ENCODE measurements around the gene NOS1AP. TPM values are rescaled to one million over a fixed set of nuclear protein-coding genes. Genes with fewer than 3 reads are reported as not detected.
A peak's percentile ranks its signal among the peaks of the same experiment; 100 is the strongest.

Gene NOS1AP
- total RNA-seq, 1 experiment from 2014 or later = 2.4 TPM

DNA sequence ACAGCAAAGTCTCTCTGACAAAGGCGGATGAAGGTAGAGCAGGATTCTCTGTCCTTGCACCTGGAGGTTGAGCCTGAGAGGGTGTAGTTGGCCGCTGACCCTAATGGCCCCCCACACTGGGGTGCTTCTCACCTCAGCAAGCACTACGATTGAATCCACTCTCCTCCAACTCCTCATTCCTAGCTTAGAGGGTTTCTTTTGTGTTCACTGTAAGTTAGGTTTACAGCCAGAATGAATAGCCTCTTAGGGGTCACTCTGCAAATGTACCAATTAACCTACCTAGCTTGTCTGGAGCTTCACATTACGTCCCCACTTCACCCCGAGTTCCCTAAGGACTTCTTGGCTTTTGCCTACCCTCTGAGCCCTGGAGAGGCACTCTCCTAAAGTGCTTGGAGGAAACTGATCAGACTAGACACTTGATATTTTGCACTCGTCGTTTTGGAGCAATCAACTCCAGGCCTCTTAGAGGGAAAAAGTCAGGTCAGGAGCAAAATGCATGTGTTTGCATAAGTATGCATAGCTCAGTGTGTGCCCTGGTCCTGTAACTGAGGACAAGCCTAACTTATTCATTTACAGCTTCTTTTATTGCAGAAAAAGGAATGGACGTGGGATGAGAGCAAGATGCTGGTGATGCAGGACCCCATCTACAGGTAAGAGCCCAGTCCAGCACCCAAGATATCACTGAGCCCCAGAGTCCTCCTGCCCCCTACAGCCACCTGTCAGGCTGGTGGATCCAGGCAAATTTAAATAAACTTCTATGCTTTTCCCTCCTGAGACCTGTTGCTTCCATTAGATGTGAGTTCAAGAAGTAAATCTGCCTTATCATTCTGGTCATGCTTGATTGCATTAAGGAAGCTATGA, 230.8 kb downstream of the NOS1AP start:
- CTCF ChIA-PET = interaction anchor here (0.6 to 1.5 kb wide), 6 partner anchors 8 to 319 kb away, joined by 3 to 10 read pairs (median 4); no protein-coding TSS in a partner anchor

DNA sequence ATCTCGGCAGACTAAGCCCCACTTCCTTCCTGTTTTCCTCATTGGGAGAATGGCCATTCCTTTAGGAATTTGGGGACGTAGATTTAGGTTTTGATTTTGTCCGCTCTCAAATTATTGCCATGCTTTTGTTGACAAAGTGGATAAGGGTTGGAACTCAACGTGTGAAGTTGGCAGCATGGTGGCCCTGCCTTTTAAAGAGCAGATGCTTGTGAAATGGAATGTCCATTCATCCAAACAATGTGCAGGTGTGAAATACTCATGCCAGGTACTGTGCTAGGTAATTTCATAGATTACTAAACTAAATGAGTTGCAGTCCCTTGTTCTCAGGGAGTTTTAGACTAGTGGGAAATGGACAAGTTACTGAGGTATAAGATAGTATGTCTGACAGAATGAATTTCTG, 232.2 kb downstream of the NOS1AP start:
- TF ChIP-seq, protein P1, sequence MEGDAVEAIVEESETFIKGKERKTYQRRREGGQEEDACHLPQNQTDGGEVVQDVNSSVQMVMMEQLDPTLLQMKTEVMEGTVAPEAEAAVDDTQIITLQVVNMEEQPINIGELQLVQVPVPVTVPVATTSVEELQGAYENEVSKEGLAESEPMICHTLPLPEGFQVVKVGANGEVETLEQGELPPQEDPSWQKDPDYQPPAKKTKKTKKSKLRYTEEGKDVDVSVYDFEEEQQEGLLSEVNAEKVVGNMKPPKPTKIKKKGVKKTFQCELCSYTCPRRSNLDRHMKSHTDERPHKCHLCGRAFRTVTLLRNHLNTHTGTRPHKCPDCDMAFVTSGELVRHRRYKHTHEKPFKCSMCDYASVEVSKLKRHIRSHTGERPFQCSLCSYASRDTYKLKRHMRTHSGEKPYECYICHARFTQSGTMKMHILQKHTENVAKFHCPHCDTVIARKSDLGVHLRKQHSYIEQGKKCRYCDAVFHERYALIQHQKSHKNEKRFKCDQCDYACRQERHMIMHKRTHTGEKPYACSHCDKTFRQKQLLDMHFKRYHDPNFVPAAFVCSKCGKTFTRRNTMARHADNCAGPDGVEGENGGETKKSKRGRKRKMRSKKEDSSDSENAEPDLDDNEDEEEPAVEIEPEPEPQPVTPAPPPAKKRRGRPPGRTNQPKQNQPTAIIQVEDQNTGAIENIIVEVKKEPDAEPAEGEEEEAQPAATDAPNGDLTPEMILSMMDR (IDR thresholded peaks at IDR 0.05; ENCODE audit: unreplicated experiment) = no peak
- H3K9me3 Mint-ChIP-seq (ENCODE audit: unreplicated experiment) = peaks cover 7% of the 10 kb centered on the region
- ChIA-PET CTCF (interaction anchor here (1.0 to 2.1 kb wide), 2 partner anchors 25 to 90 kb away, joined by 3 to 7 read pairs; no protein-coding TSS in a partner anchor), POLR2A (interaction anchor here (0.6 kb wide), 1 partner anchor 304 kb away, joined by 3 read pairs; no protein-coding TSS in a partner anchor)
- no peaks in the 10 kb centered on the region for H3K36me3 Mint-ChIP-seq (ENCODE audit: insufficient read depth, unreplicated experiment)
- no TSS peak for BruUV-seq (replicated peaks)
- peaks cover 30% of the 10 kb centered on the region for H3K4me1 Mint-ChIP-seq (ENCODE audit: insufficient read depth, unreplicated experiment)
- no peak overlapping the region for H3K27ac Mint-ChIP-seq (ENCODE audit: low read depth, unreplicated experiment)
- DNase-seq (ENCODE audit: unreplicated experiment) = no peak
- no peak overlapping the region for H3K4me3 Mint-ChIP-seq (ENCODE audit: unreplicated experiment)
- intact Hi-C loops (cut with micrococcal nuclease) = no loop called here
- H3K27me3 Mint-ChIP-seq (ENCODE audit: insufficient read depth, unreplicated experiment) = no peaks in the 10 kb centered on the region

More for the DNA sequence above, 230.8 kb downstream of the NOS1AP start:
- Mint-ChIP-seq H3K36me3 (ENCODE audit: insufficient read depth, unreplicated experiment) (no peaks in the 10 kb centered on the region), H3K27me3 (ENCODE audit: insufficient read depth, unreplicated experiment) (no peaks in the 10 kb centered on the region), H3K4me3 (ENCODE audit: unreplicated experiment) (no peak overlapping the region), H3K4me1 (ENCODE audit: insufficient read depth, unreplicated experiment) (peaks cover 20% of the 10 kb centered on the region), H3K27ac (ENCODE audit: low read depth, unreplicated experiment) (no peak overlapping the region), H3K9me3 (ENCODE audit: unreplicated experiment) (peaks cover 7% of the 10 kb centered on the region)
- TF ChIP-seq, protein P1 (IDR thresholded peaks at IDR 0.05; ENCODE audit: unreplicated experiment) = no peak
- intact Hi-C loops (cut with micrococcal nuclease) = no loop called here
- no TSS peak for BruUV-seq (replicated peaks)
- no peak for DNase-seq (ENCODE audit: unreplicated experiment)
- POLR2A ChIA-PET = no interaction called here

DNA sequence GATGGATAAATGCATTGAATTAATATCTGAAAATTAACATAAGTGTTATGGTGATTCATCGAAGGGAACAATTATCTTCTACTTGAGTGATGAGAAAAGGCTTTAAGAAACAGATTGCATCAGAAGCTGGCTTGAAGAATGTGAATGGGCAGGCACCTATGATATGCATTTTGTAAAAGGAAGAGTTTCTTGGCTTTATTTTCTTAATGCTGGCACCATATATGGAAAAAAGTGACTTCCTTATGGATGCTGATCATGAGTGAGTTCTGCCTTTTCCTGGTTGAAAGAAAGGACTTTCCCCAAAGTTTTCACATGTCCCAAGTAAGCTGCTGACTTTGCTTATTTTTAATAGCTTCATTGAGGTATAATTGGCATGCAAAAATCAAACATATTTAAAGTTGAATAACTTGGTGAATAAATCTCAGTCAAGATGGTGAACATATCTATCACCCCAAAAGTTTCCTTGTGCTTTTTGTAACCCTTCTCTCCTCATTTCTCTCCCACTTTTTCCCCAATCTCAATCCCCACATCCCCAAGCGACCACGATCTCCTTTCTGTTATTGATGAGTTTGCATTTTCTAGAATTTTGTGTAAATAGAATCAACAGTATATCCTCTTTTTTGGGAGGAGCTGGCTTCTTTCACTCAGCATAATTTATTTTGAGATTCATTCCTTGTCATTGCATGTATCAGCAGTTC, 233.0 kb downstream of the NOS1AP start:
- intact Hi-C loops (cut with micrococcal nuclease) = no loop called here
- CTCF ChIA-PET = interaction anchor here (0.8 to 2.1 kb wide), 4 partner anchors 25 to 254 kb away, joined by 3 to 7 read pairs (median 4); no protein-coding TSS in a partner anchor
- peak; percentile 16 for DNase-seq (ENCODE audit: unreplicated experiment)
- BruUV-seq (replicated peaks) = no TSS peak
- Mint-ChIP-seq H3K4me1 (ENCODE audit: insufficient read depth, unreplicated experiment) (peaks cover 30% of the 10 kb centered on the region), H3K27me3 (ENCODE audit: insufficient read depth, unreplicated experiment) (no peaks in the 10 kb centered on the region), H3K36me3 (ENCODE audit: insufficient read depth, unreplicated experiment) (no peaks in the 10 kb centered on the region), H3K9me3 (ENCODE audit: unreplicated experiment) (peaks cover 7% of the 10 kb centered on the region), H3K27ac (ENCODE audit: low read depth, unreplicated experiment) (peak overlapping the region; percentile 61), H3K4me3 (ENCODE audit: unreplicated experiment) (peak overlapping the region; percentile 46)
- TF ChIP-seq, protein P1 (IDR thresholded peaks at IDR 0.05; ENCODE audit: unreplicated experiment) = no peak
- POLR2A ChIA-PET = interaction anchor here (1.0 to 1.1 kb wide), 2 partner anchors 17 to 79 kb away, joined by 4 to 5 read pairs; partner anchors contain the start of gene C1orf226

DNA sequence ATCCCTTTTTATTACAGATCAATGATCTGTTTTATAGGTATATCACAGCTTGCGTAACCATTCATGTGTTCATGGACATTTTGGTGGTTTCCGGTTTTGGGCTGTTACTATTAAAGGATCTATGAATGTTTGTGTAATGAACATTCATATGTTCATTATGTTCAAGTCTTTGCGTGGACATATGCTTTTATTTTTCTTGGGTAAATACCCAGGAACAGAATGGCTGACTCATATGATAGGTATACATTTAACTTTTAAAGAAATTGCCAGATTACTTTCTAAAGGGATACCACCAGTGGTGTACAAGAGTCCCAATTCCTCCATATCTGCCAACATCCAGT, 233.5 kb downstream of the NOS1AP start:
- POLR2A ChIA-PET = interaction anchor here (0.9 to 1.1 kb wide), 3 partner anchors 11 to 78 kb away, joined by 3 to 5 read pairs (median 4); partner anchors contain the start of gene C1orf226
- Mint-ChIP-seq H3K27ac (ENCODE audit: low read depth, unreplicated experiment) (peak overlapping the region; percentile 61), H3K9me3 (ENCODE audit: unreplicated experiment) (peaks cover 7% of the 10 kb centered on the region), H3K27me3 (ENCODE audit: insufficient read depth, unreplicated experiment) (no peaks in the 10 kb centered on the region), H3K36me3 (ENCODE audit: insufficient read depth, unreplicated experiment) (no peaks in the 10 kb centered on the region), H3K4me3 (ENCODE audit: unreplicated experiment) (peak overlapping the region; percentile 46), H3K4me1 (ENCODE audit: insufficient read depth, unreplicated experiment) (peaks cover 30% of the 10 kb centered on the region)
- peak; percentile 82 for DNase-seq (ENCODE audit: unreplicated experiment)
- TF ChIP-seq, protein P1 (IDR thresholded peaks at IDR 0.05; ENCODE audit: unreplicated experiment) = no peak
- CTCF ChIA-PET = interaction anchor here (0.6 to 2.1 kb wide), 4 partner anchors 26 to 255 kb away, joined by 4 to 7 read pairs (median 4); no protein-coding TSS in a partner anchor
- intact Hi-C loops (cut with micrococcal nuclease) = no loop called here
- BruUV-seq (replicated peaks) = no TSS peak
